Measurements from ENCODE around the gene ABCC11.
"Not testable (repeated sequence)": the region's sequence is repeated elsewhere in the genome, so short reads cannot be mapped to it uniquely, and the experiment has no call there.

The ABCC11 gene

DNA sequence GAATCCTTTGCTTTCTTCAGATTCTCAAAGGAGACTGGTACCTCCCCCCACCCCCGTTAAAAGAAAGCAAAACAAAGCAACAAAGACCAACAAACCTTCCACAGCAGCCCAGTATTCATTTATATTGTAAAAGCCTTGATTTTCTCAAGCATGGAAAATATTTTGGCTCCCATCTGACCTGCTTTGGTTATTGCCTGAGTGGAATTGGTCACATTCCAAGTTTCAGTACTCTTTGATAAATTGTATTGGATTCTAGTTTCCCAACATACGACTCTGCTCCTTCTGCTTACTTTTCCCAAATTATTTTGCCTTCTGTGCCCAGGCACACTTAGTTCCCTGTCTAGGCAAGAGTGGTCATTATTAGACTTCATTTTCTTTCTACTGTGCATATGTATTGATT is 1.3 kb downstream of the ABCC11 start:
- no peak for DNase-seq

DNA sequence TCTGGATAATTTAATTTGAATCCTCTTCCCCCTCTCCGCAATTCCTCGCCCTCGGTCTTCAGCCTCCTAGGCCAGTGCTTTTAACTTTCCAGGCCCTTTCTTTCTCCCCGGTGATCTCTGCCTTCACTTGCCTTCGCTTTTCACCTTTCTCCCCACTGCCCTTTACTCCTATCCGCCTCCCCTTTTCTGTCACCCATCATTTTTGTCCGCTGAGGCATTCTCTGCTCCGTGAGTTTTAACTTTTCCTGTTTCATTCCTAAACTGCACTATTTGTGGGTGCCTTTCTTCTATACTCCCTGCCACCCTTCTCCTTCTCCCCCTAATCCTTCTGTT is 2.5 kb downstream of the ABCC11 start:
- no peak for DNase-seq

DNA sequence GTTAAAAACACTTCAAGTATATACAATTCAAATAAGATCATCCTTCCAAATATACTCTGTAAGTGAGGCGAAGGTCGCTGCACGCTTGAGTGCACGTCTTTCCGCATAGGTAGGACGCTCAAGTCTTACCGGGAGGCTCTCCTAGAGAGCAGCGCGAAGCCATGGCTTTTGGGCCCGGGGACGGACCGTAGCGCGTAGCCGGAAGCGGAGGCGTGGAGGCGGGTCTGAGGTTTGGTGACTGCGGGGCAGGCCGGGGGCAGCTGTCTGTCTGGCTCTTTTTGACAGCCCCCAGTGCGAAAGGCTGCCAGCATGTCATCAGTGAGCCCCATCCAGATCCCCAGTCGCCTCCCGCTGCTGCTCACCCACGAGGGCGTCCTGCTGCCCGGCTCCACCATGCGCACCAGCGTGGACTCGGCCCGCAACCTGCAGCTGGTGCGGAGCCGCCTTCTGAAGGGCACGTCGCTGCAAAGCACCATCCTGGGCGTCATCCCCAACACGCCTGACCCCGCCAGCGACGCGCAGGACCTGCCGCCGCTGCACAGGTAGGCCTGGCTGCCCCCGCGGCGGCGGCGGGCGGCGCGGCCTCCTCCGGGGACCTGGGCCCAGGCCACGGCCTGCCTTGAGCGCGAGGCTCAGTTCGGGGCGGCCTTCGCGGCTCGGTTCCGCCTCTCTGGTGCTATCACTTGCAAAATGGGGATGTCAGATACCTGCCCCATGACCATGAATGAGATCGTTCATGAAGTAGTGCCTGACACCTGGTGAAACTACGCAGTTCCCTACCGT is 3.1 kb downstream of the ABCC11 start, which contains the start of gene LONP2:
TSS of gene LONP2 (plus strand) at position 221 of the 783 bp plus-strand sequence. CDS start at position 310, 89 bp downstream.
- DNase-seq: peak; percentile 96

DNA sequence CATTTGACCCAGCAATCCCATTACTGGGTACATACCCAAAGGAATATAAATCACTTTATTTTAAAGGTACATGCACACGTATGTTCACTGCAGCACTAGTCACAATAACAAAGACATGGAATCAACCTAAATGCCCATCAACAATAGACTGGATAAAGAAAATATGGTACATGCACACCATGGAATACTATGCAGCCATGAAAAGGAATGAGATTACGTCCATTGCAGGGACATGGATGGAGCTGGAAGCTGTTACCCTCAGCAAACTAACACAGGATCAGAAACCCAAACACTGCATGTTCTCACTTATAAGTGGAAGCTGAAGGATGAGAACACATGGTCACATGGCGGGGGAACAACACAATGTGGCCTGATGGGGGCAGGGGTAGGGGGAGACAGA is 7.2 kb downstream of the ABCC11 start:
- DNase-seq: not testable (repeated sequence)

DNA sequence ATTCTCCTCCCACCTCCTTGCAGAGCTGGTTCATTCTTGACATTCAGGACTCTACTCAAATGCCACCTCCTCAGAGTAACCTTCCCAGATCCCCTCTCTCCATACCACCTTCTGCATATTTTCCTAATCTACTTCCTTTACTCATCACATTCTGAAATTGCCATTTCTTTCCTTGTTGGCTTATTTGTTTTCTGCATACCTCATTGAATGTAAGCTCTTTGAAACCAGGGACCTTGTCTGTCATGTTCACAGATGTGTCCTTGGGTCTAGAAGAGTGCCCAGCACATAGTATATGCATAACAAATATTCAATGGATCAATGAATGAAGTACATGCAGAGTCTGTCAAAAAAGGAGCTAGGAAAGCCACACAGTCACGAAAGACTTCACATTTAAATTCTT is 11.1 kb downstream of the ABCC11 start:
- DNase-seq: no peak

DNA sequence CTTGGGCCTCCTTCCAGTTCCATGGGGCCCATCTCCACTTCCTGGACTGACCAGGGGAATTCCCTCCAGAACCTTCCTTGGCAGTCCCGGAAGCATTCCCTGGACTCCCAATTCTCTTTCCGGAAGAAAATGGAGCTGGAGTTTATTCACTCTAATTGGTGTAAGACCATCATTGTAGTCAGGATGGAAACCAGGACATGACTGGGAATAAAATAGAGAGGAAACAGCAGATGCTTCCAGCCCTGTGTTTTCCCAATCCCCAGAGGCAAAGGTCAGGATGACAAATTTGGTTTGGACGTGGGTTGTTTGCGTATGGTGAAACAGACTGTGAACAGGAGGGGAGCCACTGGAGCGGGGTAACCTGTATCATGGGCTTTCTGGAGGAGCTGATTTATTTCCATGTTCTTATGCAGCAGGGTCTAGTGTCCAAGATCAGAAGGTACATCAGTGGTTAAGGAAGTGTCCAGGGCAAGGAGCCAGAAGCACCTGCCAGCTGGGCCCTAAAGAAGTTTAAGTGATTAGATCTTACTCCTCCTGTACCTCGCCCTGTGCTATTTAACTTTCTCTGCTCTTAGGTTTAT is 11.7 kb downstream of the ABCC11 start:
- no peak for DNase-seq

DNA sequence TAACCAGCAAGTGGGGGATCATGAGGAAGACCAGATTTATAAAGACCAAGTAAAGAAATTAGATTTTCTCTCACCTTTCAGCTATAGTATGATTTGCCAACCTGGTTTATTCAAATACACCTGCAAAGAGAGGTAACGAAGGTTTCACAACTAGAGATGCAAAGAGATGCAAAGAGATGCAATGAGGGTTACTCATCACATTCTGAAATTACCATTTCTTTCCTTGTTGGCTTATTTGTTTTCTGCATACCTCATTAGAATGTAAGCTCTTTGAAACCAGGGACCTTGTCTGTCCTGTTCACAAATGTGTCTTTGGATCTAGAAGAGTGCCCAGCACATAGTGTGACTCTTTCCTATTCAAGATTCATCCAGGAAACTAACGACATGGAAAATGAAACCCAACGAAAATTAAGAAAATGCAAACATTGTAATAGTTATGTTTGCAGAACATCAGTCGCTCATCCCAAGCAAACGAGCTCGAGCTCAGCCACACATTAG is 12.2 kb downstream of the ABCC11 start:
- DNase-seq: no peak

DNA sequence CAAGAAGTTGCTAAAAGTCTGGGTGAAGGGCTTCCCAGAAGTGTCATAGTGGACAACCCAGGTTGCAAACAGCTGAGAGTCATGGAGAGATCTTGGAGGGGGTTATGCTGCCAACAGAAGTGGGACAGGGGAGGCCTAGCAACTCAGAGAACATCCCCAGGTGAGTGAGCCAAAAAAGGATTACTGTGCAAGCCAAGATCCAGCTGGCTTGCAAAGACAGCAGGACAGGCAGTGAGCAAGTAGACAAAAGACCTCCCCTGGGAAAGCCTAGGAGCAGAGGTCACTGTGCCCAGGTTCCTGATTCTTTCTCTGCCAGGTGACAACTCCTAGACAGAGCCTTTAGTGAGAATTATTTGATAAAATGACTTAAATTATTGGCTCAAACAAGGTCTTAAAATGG is 12.7 kb downstream of the ABCC11 start:
- no peak for DNase-seq

DNA sequence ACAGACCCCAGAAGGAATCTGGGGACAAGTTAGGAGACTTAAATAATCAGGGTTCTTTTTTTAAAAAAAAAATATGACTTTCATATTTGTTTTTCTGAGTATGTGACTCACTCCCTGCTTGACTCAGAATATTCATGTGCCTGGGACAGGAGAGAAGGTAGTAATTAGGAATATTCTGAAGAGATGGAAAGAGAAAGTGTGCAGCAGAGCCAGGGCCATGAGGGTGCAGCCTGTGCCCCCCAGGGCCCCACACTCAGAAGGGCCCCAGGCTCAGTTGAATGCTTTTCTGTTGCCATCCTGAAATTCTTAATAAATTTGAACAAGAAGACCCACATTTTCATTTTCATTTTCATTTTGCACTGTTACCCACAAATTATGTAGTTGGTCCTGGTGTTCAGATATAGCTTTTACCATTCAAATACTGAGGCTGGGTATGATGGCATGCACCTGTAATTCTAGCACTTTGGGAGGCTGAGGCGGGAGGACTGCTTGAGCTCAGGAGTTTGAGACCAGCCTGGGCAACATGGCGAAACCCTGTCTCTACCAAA is 14.8 kb downstream of the ABCC11 start:
- no peak for DNase-seq

DNA sequence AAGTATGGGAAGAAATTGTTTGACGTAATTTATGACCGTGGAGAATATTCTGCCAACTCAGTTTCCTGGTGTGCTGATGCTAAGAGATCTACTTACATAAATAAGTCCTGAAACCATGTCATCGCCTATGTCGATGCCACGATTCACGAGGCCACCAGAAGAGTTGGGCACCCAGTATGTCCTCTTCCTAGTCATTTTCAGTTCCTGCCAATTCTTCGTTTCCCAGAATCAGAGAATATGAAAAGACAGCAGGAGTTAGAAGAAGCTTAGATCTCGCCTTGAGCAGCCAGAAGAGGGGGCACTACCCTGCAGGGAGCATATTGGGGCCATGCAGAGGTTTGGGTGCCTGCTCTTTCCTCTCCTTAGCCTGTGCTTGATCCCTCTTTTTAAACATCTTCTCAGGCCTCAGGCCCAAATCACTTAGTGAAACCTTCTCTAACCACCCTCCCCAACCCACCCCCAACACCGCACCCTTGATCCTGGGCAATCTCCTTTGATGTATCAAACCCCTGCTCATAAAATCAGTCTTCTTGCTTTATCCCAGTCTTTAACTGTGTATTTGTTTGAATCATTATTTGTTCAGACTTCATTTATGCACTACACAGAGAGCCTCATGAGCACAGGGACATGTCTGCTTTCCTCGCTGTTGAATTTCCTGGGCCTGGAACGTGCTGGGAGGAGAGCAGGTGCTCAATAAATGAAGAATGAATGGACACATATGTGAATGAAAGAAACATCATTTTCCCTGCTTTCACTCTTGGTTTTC is 15.4 kb downstream of the ABCC11 start:
- DNase-seq: peak; percentile 10

DNA sequence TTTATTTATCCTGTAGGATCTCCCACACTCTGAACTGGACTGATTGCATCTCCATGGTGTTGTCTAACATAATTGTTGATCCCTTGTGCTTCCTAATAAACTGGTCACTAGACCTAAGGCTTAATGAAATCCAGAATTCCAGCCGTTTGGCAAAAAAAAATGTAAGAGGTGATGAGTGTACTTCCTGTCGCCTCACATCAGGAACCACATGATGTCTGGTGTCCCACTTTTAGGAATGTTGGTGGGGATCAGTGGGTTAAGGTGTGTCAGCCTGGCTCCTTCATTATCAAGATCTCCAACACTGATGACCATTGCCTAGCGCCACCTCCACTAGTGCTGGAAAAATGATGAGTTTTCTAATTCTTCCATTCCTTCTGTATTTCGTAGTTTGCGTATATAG is 21.9 kb downstream of the ABCC11 start:
- no peak for DNase-seq

DNA sequence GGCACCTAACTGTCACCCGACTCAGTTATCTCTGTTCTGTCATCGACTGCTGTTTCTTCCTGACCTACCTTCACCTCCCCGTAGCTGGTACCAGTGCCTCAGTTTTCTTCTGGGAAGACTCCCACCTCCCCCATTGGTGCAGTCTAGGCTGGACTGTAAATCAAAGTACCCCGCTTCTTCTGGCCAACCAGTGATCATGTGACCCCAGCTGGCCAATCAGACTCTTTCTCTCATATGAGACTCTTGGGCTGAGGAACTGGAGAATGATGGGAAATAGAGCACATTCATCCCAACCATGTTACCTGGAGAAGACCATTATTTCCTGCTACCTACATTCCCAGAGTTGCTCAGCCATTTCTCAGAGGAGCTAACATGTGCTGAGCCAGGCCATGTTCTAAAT is 23.8 kb downstream of the ABCC11 start:
- no peak for DNase-seq

DNA sequence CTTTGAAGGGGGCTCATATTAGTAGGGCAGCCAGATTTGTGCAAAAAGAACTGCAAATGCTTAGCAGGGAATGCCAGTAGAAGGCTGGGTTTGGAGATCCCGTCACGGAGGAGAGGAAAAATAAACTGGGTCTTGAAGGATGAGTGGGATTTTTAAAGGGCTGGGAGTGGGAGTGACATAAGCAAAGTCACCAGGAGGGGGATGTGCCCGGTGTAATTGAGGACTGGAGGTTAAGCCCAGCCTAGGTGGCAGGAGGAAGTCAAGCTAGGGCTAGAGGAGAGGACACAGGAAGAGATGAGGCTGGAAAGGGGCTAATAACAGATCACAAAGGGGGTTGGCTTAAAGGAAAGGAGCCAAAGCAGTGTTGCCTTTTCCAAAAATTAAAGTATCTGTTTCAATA is 26.4 kb downstream of the ABCC11 start:
- DNase-seq: no peak

DNA sequence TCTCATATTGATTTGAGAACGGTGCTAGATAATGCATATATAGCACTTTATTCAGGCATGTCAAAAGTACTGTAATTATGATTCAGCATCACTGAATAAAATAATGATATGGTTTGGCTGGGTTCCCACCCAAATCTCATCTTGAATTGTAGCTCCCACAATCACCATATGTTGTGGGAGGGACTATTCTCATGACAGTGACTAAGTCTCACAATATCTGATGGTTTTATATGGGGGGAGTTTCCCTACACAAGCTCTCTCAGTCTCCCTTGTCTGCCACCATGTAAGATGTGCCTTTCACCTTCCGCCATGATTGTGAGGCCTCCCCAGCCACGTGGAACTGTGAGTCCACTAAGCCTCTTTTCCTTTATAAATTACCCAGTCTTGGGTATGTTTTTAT is 28.9 kb downstream of the ABCC11 start:
- no peak for DNase-seq

DNA sequence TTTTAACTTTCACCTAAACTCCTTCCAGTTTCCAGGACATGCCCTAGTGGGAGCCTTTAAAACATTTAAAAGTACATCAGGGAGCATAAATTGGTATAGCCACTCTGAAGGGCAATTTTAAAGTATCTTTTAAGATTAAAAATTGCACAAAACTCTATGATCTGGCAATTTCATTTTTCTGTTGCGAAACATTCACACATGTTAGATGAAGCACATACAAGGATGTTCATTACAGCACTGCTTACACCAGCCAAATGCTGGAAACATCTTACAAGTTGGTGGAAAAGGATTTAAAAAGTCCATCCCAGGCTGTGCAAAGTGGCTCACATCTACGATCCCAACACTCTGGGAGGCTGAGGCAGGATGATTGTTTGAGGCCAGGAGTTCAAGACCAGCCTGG is 29.6 kb downstream of the ABCC11 start:
- DNase-seq: no peak

DNA sequence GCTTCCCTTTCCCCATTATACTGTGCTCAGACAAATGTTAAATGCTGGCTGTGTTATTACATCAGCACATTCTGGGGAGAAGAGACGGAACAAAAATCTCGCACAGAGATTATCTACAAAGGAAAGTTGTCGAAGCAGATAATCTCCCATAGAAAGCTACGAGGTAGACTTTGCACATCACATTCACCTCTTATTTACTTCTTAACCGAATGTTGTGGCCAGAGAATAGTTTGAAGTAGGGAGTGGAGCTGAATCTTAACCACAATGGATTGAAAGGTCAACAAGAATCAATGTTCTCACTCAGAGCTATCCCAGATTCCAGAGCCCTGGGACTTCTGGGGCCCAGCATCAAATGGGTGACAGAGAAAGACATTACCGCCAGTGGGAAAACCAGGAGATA is 31.6 kb downstream of the ABCC11 start:
- no peak for DNase-seq

DNA sequence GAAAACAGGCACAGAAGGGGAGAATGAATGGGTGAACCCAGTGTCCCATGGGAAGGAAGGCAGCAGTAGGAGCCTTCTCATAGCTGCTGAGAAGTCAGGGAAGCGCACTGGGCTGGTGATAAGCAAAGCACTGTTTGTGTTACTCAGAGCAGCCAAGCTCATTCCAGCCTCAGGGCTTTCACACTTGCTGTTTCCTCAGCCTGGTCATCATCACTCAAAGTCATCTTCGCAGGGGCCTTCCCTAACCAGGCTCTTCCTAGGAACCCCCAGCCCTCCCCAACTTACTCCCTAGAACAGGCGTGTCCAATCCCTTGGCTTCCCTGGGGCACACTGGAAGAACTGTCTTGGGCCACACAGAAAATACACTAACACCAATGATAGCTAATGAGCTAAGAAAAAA is 35.3 kb downstream of the ABCC11 start:
- no peak for DNase-seq

DNA sequence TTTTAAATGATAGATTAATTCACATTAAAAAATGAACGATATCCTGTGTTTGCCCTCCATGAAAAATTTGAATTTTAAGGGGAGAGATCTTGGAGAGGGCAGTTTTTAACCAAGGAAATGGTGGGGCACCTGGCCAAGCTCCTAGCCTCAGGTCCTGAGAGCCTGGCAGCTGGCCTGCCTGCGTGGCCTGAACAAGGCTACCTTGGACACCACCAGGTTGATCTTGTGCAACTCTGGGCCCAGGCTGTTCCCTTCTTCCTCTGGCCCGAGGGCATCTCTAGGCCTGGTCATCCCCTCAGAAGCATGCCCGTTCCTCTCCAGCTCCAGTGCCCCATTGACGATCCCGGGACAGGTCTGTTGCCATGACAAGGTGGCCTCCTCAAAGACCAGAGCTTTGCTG is 36.6 kb downstream of the ABCC11 start:
- DNase-seq: no peak

DNA sequence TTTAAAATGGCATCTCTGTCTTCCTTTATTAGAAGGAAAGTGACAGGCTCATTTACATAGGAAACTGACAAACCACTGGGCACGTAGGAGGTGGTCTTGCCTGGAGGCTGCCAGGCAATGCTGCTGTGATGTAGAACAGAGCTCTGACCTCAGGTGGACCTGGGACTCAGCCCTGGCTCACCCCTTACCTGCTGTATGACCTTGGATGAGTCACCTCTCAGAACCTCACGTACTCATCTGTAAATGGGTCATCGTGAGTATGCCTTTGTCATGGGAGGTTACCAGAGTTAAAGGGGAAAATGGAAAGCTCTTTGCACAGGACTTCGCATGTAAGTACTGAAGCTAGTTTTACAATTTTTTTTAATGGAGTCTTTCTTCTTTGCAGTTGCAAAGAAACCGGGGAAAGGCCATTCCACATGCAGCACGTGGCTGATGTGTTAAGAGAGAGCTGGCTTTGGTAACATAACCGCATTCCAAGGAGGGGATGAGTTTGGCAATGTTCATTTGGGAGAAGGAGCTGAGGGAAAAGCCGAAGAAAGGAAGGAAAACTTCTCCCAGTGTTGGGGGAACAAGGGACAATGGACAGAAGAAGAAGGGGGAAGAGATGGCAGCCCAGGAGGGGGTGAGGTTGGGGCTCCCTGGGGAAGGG is 40.6 kb downstream of the ABCC11 start:
- no peak for DNase-seq

DNA sequence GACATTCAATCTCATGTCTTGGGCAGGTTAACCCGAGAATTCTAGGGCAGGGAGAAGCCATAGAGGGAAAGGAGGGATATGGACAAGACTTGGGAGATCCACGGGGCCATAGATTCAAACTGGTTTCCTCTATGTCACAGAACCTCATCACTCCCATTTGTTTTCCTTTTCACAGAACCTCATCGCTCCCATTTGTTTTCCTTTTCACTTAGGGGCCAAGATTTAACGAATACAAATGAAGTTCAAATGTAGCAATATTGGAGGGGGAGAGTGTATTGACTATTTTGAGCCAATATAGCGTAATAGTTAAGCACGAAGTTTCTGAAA is 42.6 kb downstream of the ABCC11 start:
- DNase-seq: no peak

DNA sequence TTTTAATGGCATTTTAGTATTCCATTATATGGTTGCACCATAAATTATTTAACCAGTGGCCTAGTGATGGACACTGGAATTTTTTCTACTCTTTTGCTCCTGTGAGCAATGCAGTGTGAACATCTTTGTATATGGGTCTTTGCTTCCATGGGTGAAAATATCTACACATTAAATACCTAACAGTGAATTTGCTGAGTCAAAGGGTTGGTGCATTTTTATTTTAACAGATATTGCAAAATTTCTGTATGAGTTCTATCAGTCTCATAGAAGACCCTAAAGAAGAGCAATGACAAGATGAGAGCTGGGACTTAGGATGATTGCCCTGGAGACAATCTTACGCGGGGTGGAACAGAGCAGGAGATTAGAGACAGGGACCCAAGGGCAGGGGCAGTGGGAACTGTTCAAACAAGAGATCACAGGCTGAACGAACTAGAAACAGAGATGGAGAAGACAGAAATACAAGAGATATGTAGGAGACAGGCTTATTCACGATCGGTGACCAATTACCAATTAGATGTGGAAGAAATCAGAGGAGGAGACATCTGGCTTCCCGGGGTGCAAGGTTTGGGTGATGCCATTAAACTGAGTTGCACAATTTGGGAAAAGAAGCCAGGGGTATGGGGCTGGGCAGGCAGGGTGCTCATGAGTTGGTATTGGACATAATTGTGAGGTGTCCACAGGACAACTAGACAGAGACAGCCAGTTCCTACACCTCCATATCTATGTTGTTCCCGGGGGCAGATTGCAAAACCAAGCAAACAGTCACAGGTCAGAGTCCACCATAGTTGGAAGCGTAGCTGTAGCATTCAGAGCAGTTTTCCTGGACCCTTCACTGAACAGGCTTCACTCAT is 43.1 kb downstream of the ABCC11 start:
- no peak for DNase-seq

DNA sequence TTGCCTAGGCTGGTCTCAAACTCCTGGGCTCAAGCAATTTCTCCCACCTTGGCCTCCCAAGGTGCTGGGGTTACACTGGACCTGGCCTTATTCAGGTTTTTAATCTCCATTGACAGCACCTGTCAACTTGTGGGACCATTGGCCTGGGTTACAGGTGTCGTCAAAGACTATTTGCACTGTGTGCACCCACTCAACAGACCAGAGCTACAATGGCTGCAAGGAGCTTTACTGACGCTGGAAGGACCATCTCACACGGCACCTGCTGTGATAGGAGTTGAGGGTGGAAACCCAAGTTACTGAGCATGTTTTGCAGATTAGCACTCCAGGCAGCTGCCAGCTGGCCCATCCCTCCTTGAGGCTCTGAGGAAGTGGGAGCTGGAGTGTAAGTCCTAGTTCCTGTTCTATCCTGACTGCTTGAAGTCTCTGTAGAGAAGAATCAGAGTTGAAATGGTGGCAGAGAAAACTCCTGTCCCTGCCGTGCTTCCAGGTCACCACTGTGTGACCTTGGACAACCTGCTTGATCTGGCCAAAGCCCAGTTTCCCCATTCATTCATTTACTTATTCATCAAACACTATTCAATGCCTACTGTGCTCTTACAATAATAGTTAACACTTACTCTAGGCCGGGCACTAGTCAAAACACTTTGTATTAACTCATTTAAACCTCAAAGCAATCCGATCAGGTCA is 45.7 kb downstream of the ABCC11 start:
- no peak for DNase-seq

Measured in NCI-H1105 (cell line).